ENCODE data around the gene EXOC6B.

The EXOC6B gene

DNA sequence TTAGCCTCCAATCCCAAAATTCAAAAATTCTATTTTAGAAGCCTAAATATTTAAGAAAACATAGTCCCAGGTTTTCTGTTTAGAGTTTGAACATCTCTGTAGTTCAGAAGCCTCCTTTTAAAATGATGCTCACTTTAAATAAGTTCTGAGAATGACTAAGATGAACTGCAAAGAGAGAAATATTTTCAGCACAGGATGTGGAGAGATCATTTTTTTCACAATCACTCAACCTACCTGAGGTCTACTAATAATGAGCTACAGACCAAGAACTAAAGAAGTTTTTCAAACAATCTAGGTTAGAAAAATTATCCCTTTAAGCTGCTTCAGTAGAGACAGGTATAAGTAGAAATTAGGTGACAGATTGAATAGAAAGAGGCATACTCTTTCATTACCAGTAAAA, 493.1 kb downstream of the EXOC6B start:
- Histone ChIP-seq H3K9me3 (ENCODE audit: control insufficient read depth, low read length) (no peaks in the 10 kb centered on the region), H3K4me3 (ENCODE audit: low read depth, low read length) (no peak overlapping the region), H3K4me1 (no peaks in the 10 kb centered on the region), H2AFZ (no peak overlapping the region), H3K9ac (no peak overlapping the region), H3K36me3 (ENCODE audit: control insufficient read depth, insufficient read depth, low read length) (no peaks in the 10 kb centered on the region), H3K79me2 (no peaks in the 10 kb centered on the region), H3K27ac (no peak overlapping the region), H3K4me2 (ENCODE audit: low read length) (no peak overlapping the region), H3K27me3 (ENCODE audit: control insufficient read depth, insufficient read depth, low read length) (no peaks in the 10 kb centered on the region)
- TF ChIP-seq, protein P1, sequence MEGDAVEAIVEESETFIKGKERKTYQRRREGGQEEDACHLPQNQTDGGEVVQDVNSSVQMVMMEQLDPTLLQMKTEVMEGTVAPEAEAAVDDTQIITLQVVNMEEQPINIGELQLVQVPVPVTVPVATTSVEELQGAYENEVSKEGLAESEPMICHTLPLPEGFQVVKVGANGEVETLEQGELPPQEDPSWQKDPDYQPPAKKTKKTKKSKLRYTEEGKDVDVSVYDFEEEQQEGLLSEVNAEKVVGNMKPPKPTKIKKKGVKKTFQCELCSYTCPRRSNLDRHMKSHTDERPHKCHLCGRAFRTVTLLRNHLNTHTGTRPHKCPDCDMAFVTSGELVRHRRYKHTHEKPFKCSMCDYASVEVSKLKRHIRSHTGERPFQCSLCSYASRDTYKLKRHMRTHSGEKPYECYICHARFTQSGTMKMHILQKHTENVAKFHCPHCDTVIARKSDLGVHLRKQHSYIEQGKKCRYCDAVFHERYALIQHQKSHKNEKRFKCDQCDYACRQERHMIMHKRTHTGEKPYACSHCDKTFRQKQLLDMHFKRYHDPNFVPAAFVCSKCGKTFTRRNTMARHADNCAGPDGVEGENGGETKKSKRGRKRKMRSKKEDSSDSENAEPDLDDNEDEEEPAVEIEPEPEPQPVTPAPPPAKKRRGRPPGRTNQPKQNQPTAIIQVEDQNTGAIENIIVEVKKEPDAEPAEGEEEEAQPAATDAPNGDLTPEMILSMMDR (IDR thresholded peaks at IDR 0.05) = no peak

DNA sequence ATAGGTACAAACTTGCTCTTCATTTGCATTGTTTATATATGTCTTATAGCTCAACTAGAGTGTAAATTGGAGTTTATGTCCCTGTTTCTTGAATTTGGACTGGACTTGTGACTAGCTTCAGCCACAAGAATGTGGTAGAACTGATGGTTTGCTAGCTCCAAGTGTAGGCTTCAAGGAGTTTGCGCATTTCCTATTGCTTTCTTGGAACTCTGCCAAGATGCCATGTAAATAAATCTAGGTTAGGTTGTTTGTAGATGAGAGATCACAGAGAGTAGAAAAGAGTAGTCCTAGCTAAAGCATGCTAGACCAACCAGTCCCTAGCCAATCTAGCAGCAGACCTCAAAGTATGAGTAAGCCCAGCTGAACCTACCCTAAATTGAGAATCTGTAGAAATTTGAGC, 495.2 kb downstream of the EXOC6B start:
- Histone ChIP-seq H3K27me3 (ENCODE audit: control insufficient read depth, insufficient read depth, low read length) (no peaks in the 10 kb centered on the region), H3K4me1 (no peaks in the 10 kb centered on the region), H3K9me3 (ENCODE audit: control insufficient read depth, low read length) (no peaks in the 10 kb centered on the region), H3K36me3 (ENCODE audit: control insufficient read depth, insufficient read depth, low read length) (no peaks in the 10 kb centered on the region), H3K4me3 (ENCODE audit: low read depth, low read length) (no peak overlapping the region), H2AFZ (no peak overlapping the region), H3K27ac (no peak overlapping the region), H3K4me2 (ENCODE audit: low read length) (no peak overlapping the region), H3K9ac (no peak overlapping the region), H3K79me2 (no peaks in the 10 kb centered on the region)
- TF ChIP-seq, protein P1 (IDR thresholded peaks at IDR 0.05) = no peak

DNA sequence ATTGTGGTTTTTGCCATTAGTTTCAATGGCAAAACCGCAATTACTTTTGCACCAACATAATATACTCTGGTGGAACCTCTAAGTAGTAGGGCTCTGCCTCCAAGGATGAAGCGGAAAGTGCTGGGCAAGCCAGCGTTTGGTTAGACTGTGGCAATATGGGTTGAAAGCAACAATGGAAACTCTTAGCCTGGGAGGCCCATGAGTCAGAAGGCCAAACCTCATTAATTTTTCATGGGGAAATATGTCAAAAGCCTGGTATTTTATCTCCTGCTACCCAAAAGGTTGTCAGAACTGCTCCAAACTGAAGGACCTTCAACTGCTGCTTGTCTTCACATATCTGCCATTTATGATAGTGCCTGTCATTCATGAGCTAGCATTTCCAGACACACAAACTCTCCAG, 499.1 kb downstream of the EXOC6B start:
- Histone ChIP-seq H3K4me2 (ENCODE audit: low read length) (no peak overlapping the region), H3K9ac (no peak overlapping the region), H3K4me1 (no peaks in the 10 kb centered on the region), H3K27me3 (ENCODE audit: control insufficient read depth, insufficient read depth, low read length) (no peaks in the 10 kb centered on the region), H3K27ac (no peak overlapping the region), H3K9me3 (ENCODE audit: control insufficient read depth, low read length) (no peaks in the 10 kb centered on the region), H3K79me2 (no peaks in the 10 kb centered on the region), H2AFZ (no peak overlapping the region), H3K36me3 (ENCODE audit: control insufficient read depth, insufficient read depth, low read length) (no peaks in the 10 kb centered on the region), H3K4me3 (ENCODE audit: low read depth, low read length) (no peak overlapping the region)
- TF ChIP-seq, protein P1 (IDR thresholded peaks at IDR 0.05) = no peak

DNA sequence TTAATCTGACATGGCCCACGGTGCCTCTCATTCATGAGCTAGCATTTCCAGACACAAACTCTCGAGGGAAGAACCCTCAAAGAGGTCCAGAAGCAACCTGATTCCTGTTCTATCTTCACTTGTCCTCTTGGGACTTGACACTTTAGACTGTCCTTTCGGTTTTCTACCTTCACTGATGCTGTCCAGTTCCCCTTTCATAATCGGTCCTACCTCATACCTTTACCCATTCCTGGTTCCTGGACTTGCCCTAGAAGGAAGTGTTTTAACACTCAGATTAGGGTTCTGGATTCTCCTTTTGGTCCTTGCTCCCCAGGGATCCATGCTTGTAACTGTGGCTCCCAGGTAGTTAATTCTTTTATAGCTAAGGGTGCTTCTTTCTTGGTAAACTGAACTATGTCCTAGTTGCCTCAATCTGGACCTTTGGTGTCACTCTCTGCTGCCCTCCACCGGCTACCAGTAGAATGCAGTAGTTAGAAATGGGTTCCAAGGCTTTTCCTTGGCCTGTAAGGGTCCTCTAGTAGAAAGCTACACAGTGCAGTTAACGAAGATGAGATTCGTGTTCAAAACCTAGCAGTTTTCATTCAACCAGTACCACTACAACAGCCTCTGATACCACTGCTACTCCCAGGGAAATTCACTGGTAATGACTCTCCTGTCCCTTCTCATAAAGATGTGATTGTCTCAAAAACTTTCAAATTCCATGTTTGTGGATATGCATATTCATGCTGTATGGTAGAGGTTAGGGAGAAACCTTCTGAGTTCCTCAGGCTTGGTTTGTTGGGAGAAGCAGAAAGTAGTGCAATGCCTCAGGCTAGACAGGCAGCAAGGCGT, 500.0 kb downstream of the EXOC6B start:
- no peaks in the 10 kb centered on the region for H3K27me3 ChIP-seq (ENCODE audit: control insufficient read depth, insufficient read depth, low read length)
- H3K9ac ChIP-seq = no peak overlapping the region
- TF ChIP-seq, protein P1 (IDR thresholded peaks at IDR 0.05) = peak; percentile 78
- no peak overlapping the region for H3K4me2 ChIP-seq (ENCODE audit: low read length)
- H3K27ac ChIP-seq = no peak overlapping the region
- H2AFZ ChIP-seq = no peak overlapping the region
- H3K4me3 ChIP-seq (ENCODE audit: low read depth, low read length) = no peak overlapping the region
- no peaks in the 10 kb centered on the region for H3K36me3 ChIP-seq (ENCODE audit: control insufficient read depth, insufficient read depth, low read length)
- no peaks in the 10 kb centered on the region for H3K79me2 ChIP-seq
- no peaks in the 10 kb centered on the region for H3K9me3 ChIP-seq (ENCODE audit: control insufficient read depth, low read length)
- H3K4me1 ChIP-seq = no peaks in the 10 kb centered on the region

DNA sequence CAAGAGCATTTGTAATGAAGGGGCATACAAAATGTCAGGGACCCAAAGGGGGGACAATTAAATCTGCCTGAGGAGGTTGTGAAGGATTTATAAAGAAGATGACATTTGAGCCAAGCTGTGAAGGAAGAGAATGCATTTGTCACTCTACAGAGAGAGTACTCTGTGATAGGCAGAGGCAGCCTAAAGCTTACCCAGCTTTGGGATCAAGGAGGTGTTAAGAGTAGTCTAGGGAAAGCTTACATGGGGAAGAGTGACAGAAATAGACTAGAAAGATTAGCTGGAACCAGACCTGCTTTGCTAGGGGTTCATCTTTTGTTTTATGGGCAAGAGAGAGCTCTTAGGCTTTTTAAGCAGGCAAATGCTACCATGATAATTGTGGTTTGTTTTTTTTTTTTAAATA, 509.1 kb downstream of the EXOC6B start:
- H3K4me2 ChIP-seq (ENCODE audit: low read length) = no peak overlapping the region
- TF ChIP-seq, protein P1 (IDR thresholded peaks at IDR 0.05) = no peak
- no peaks in the 10 kb centered on the region for H3K9me3 ChIP-seq (ENCODE audit: control insufficient read depth, low read length)
- H3K27me3 ChIP-seq (ENCODE audit: control insufficient read depth, insufficient read depth, low read length) = no peaks in the 10 kb centered on the region
- no peak overlapping the region for H3K27ac ChIP-seq
- no peak overlapping the region for H2AFZ ChIP-seq
- no peaks in the 10 kb centered on the region for H3K4me1 ChIP-seq
- H3K36me3 ChIP-seq (ENCODE audit: control insufficient read depth, insufficient read depth, low read length) = no peaks in the 10 kb centered on the region
- H3K4me3 ChIP-seq (ENCODE audit: low read depth, low read length) = no peak overlapping the region
- no peaks in the 10 kb centered on the region for H3K79me2 ChIP-seq
- no peak overlapping the region for H3K9ac ChIP-seq

All from parathyroid adenoma (tissue), 2 donors.